ENCODE results near the gene THUMPD3.

DNA sequence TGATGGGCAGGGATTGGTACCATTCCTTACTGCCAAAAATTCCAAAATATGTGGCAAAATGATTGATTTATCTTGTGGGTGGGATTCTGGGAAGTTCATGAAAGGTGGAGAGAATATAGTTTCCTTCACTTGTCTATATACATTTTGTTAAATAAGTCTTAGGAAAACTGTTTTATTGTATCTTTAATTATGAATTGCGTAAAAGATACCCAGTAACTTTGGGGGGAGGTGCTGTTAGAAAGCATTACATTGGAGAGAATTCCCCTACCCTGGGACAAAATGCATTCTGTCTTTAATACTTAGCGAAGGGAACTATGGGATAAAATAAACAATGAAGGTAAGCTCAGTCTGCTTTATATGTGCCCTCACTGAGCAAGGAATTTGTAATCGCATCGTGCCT is 39.1 kb downstream of the THUMPD3 start:
- no peak for TF ChIP-seq ZNF274 (IDR thresholded peaks at IDR 0.05; ENCODE audit: low read depth, low read length)
- TF ChIP-seq SUZ12 (IDR thresholded peaks at IDR 0.05; ENCODE audit: extremely low read depth, insufficient read depth, insufficient read length) = no peak
- no peak for TF ChIP-seq YY1 (IDR thresholded peaks at IDR 0.05; ENCODE audit: insufficient read depth, insufficient read length)

Data from NT2/D1 (cell line).